NCI-H69 (cell line): ENCODE measurements around the gene SCGN.

Source experiments
- DNase-seq: peaks from one replicate; lab custom pipeline; 2025; lab: John Stamatoyannopoulos, UW

SCGN gene

GRCh38 chr6:25652007-25652515, at the start of gene SCGN:
Gene SCGN (plus strand): TSS chr6:25652215. CDS start chr6:25652404, 189 bp downstream.
- DNase-seq, result peak; percentile 81

GRCh38 chr6:25602674-25602982, 49.4 kb upstream of the SCGN start:
- DNase-seq, result no peak

- DNase-seq, result no peak
Observed at GRCh38 chr6:25603251-25603650, 48.8 kb upstream of the SCGN start.

- DNase-seq, result peak; percentile 35
Observed at GRCh38 chr6:25606151-25606550, 45.9 kb upstream of the SCGN start.

GRCh38 chr6:25608558-25609174, 43.3 kb upstream of the SCGN start:
- no peak for DNase-seq

- no peak for DNase-seq
Observed at GRCh38 chr6:25612666-25613065, 39.3 kb upstream of the SCGN start.

GRCh38 chr6:25613415-25613814, 38.6 kb upstream of the SCGN start:
- no peak for DNase-seq

- DNase-seq, result no peak
Observed at GRCh38 chr6:25614052-25614451, 38.0 kb upstream of the SCGN start.

GRCh38 chr6:25615471-25615870, 36.5 kb upstream of the SCGN start:
- no peak for DNase-seq

- DNase-seq, result no peak
Observed at GRCh38 chr6:25617997-25618396, 34.0 kb upstream of the SCGN start.

- DNase-seq, result no peak
Observed at GRCh38 chr6:25619217-25619616, 32.8 kb upstream of the SCGN start.

GRCh38 chr6:25620391-25620790, 31.6 kb upstream of the SCGN start:
- DNase-seq, result no peak

- DNase-seq, result peak; percentile 70
Observed at GRCh38 chr6:25623065-25623464, 28.9 kb upstream of the SCGN start.

- peak; percentile 89 for DNase-seq
Observed at GRCh38 chr6:25623879-25624278, 28.1 kb upstream of the SCGN start.

- no peak for DNase-seq
Observed at GRCh38 chr6:25627001-25627400, 25.0 kb upstream of the SCGN start.

- peak; percentile 98 for DNase-seq
Observed at GRCh38 chr6:25628471-25629197, 23.4 kb upstream of the SCGN start.

- peak; percentile 98 for DNase-seq
Observed at GRCh38 chr6:25629198-25629576, 22.8 kb upstream of the SCGN start.

GRCh38 chr6:25630508-25631278, 21.3 kb upstream of the SCGN start:
- DNase-seq, result peak; percentile 98

GRCh38 chr6:25635886-25636317, 16.1 kb upstream of the SCGN start:
- peak; percentile 84 for DNase-seq

GRCh38 chr6:25637211-25637610, 14.8 kb upstream of the SCGN start:
- DNase-seq, result no peak

GRCh38 chr6:25637960-25638434, 14.0 kb upstream of the SCGN start:
- peak; percentile 100 for DNase-seq

- DNase-seq, result no peak
Observed at GRCh38 chr6:25639653-25640052, 12.4 kb upstream of the SCGN start.

GRCh38 chr6:25640446-25640845, 11.6 kb upstream of the SCGN start:
- DNase-seq, result peak; percentile 65
